Effector memory CD8-positive, alpha-beta T cell (primary cell): ENCODE results near the gene LCLAT1.
"Not testable (repeated sequence)": the region's sequence is repeated elsewhere in the genome, so short reads cannot be mapped to it uniquely, and the experiment has no call there.

Source experiments
- ATAC-seq: fragments of 150-1000 bp; cut with Tn5 transposase; replicated peaks from 2 replicates; pipeline ENCODE4 v1.10.0; 2021; ENCODE audit warnings: mild to moderate bottlenecking, moderate library complexity
- DNase-seq, 3 experiments: peaks; one replicate each; pipeline ENCODE4 v3.0.0; 2021
- H3K27ac Mint-ChIP-seq, 2 donors: one replicate each; pipeline ENCODE4 v1.8.0; 2022; ENCODE audit warnings: mild to moderate bottlenecking in 2 of 2, mixed read lengths in 2 of 2, moderate library complexity in 2 of 2
- H3K27me3 Mint-ChIP-seq, 2 donors: one replicate each; pipeline ENCODE4 v1.8.0; 2022; ENCODE audit warnings: mixed read lengths in 2 of 2
- H3K36me3 Mint-ChIP-seq: one replicate; pipeline ENCODE4 v1.8.0; 2022; ENCODE audit warnings: mild to moderate bottlenecking, moderate library complexity, mixed read lengths; ENCODE audit not compliant: insufficient read depth
- H3K4me1 Mint-ChIP-seq, 2 donors: one replicate each; pipeline ENCODE4 v1.8.0; 2022; ENCODE audit warnings: low read depth in 2 of 2, mixed read lengths in 2 of 2
- H3K4me3 Mint-ChIP-seq, 2 donors: one replicate each; pipeline ENCODE4 v1.8.0; 2022; ENCODE audit warnings: mild to moderate bottlenecking in 2 of 2, mixed read lengths in 2 of 2, moderate library complexity in 2 of 2
- H3K9me3 Mint-ChIP-seq, 2 donors: one replicate each; pipeline ENCODE4 v1.8.0; 2022; ENCODE audit warnings: mixed read lengths in 2 of 2

LCLAT1 gene

GRCh38 chr2:30512243-30512886, 65.3 kb downstream of the LCLAT1 start:
- Mint-ChIP-seq H3K4me3 (no peak overlapping the region), H3K27me3 (no peaks in the 10 kb centered on the region), H3K27ac (no peak overlapping the region), H3K36me3 (no peaks in the 10 kb centered on the region), H3K4me1 (peaks cover 16 to 56% of the 10 kb centered on the region in 2 donors), H3K9me3 (peaks cover 0 to 2% of the 10 kb centered on the region in 2 donors)
- no peak for ATAC-seq
- no peak for DNase-seq

GRCh38 chr2:30513649-30514048, 66.6 kb downstream of the LCLAT1 start:
- peaks cover 16 to 53% of the 10 kb centered on the region in 2 donors for H3K4me1 Mint-ChIP-seq
- ATAC-seq, H3K27me3 Mint-ChIP-seq, H3K36me3 Mint-ChIP-seq, H3K27ac Mint-ChIP-seq, DNase-seq, H3K9me3 Mint-ChIP-seq, H3K4me3 Mint-ChIP-seq: not testable (repeated sequence)

- H3K9me3 Mint-ChIP-seq: peaks cover 0 to 6% of the 10 kb centered on the region in 2 donors
- no peak overlapping the region for H3K27ac Mint-ChIP-seq
- no peak for ATAC-seq
- H3K4me1 Mint-ChIP-seq: peaks cover 13 to 46% of the 10 kb centered on the region in 2 donors
- H3K36me3 Mint-ChIP-seq: no peaks in the 10 kb centered on the region
- H3K27me3 Mint-ChIP-seq: no peaks in the 10 kb centered on the region
- no peak for DNase-seq
- no peak overlapping the region for H3K4me3 Mint-ChIP-seq
These were observed 67.2 kb downstream of the LCLAT1 start for GRCh38 chr2:30514134-30514847.

- DNase-seq: no peak
- Mint-ChIP-seq H3K4me1 (peaks cover 12 to 45% of the 10 kb centered on the region in 2 donors), H3K9me3 (peaks cover 3 to 7% of the 10 kb centered on the region in 2 donors), H3K27ac (no peak overlapping the region), H3K4me3 (no peak overlapping the region), H3K36me3 (no peaks in the 10 kb centered on the region), H3K27me3 (no peaks in the 10 kb centered on the region)
- no peak for ATAC-seq
These were observed 67.9 kb downstream of the LCLAT1 start for GRCh38 chr2:30514848-30515435.

- H3K27ac Mint-ChIP-seq: no peak overlapping the region
- H3K27me3 Mint-ChIP-seq: no peaks in the 10 kb centered on the region
- peaks cover 4 to 7% of the 10 kb centered on the region in 2 donors for H3K9me3 Mint-ChIP-seq
- peaks cover 10 to 32% of the 10 kb centered on the region in 2 donors for H3K4me1 Mint-ChIP-seq
- H3K4me3 Mint-ChIP-seq: no peak overlapping the region
- ATAC-seq (no peak), DNase-seq (no peak)
- H3K36me3 Mint-ChIP-seq: no peaks in the 10 kb centered on the region
These were observed 69.1 kb downstream of the LCLAT1 start for GRCh38 chr2:30516166-30516565.

GRCh38 chr2:30519796-30520195, 72.8 kb downstream of the LCLAT1 start:
- H3K36me3 Mint-ChIP-seq: no peaks in the 10 kb centered on the region
- H3K27me3 Mint-ChIP-seq: no peaks in the 10 kb centered on the region
- no peak overlapping the region for H3K4me3 Mint-ChIP-seq
- H3K27ac Mint-ChIP-seq: no peak overlapping the region
- no peak for DNase-seq
- ATAC-seq: no peak
- peaks cover 4 to 14% of the 10 kb centered on the region in 2 donors for H3K4me1 Mint-ChIP-seq
- H3K9me3 Mint-ChIP-seq: peaks cover 4 to 7% of the 10 kb centered on the region in 2 donors

- no peak for ATAC-seq
- no peak overlapping the region for H3K27ac Mint-ChIP-seq
- no peak for DNase-seq
- no peaks in the 10 kb centered on the region for H3K27me3 Mint-ChIP-seq
- H3K9me3 Mint-ChIP-seq: peaks cover 4 to 15% of the 10 kb centered on the region in 2 donors
- peaks cover 0 to 8% of the 10 kb centered on the region in 2 donors for H3K4me1 Mint-ChIP-seq
- no peak overlapping the region for H3K4me3 Mint-ChIP-seq
- H3K36me3 Mint-ChIP-seq: peaks cover 5% of the 10 kb centered on the region
These were observed 75.4 kb downstream of the LCLAT1 start for GRCh38 chr2:30522421-30522820.

- no peaks in the 10 kb centered on the region for H3K27me3 Mint-ChIP-seq
- ATAC-seq: no peak
- peaks cover 0 to 8% of the 10 kb centered on the region in 2 donors for H3K9me3 Mint-ChIP-seq
- no peak for DNase-seq
- no peaks in the 10 kb centered on the region for H3K4me1 Mint-ChIP-seq
- H3K36me3 Mint-ChIP-seq: peaks cover 5% of the 10 kb centered on the region
- no peak overlapping the region for H3K4me3 Mint-ChIP-seq
- peak overlapping the region in 1 of 2 donors; percentile 62 for H3K27ac Mint-ChIP-seq
These were observed 80.4 kb downstream of the LCLAT1 start for GRCh38 chr2:30527411-30527810.

- Mint-ChIP-seq H3K36me3 (peaks cover 5% of the 10 kb centered on the region), H3K27ac (peak overlapping the region in 1 of 2 donors; percentile 62), H3K27me3 (no peaks in the 10 kb centered on the region), H3K4me1 (no peaks in the 10 kb centered on the region), H3K4me3 (no peak overlapping the region), H3K9me3 (peaks cover 0 to 8% of the 10 kb centered on the region in 2 donors)
- ATAC-seq: no peak
- DNase-seq: no peak
These were observed 80.8 kb downstream of the LCLAT1 start for GRCh38 chr2:30527859-30528258.

- Mint-ChIP-seq H3K4me1 (no peaks in the 10 kb centered on the region), H3K36me3 (peaks cover 12% of the 10 kb centered on the region), H3K27ac (no peak overlapping the region), H3K27me3 (no peaks in the 10 kb centered on the region), H3K9me3 (peaks cover 0 to 8% of the 10 kb centered on the region in 2 donors), H3K4me3 (no peak overlapping the region)
- ATAC-seq: no peak
- no peak for DNase-seq
These were observed 83.3 kb downstream of the LCLAT1 start for GRCh38 chr2:30530346-30530745.

- no peak overlapping the region for H3K27ac Mint-ChIP-seq
- no peak for DNase-seq
- H3K36me3 Mint-ChIP-seq: peaks cover 3% of the 10 kb centered on the region
- no peak overlapping the region for H3K4me3 Mint-ChIP-seq
- peaks cover 5 to 9% of the 10 kb centered on the region in 2 donors for H3K4me1 Mint-ChIP-seq
- H3K27me3 Mint-ChIP-seq: no peaks in the 10 kb centered on the region
- ATAC-seq: no peak
- H3K9me3 Mint-ChIP-seq: no peaks in the 10 kb centered on the region
These were observed 94.6 kb downstream of the LCLAT1 start for GRCh38 chr2:30541680-30542079.

GRCh38 chr2:30545875-30546274, 98.8 kb downstream of the LCLAT1 start:
- no peak for ATAC-seq
- Mint-ChIP-seq H3K4me1 (peaks cover 5 to 16% of the 10 kb centered on the region in 2 donors), H3K9me3 (no peaks in the 10 kb centered on the region), H3K27me3 (no peaks in the 10 kb centered on the region), H3K36me3 (no peaks in the 10 kb centered on the region), H3K4me3 (no peak overlapping the region), H3K27ac (no peak overlapping the region)
- DNase-seq: no peak

GRCh38 chr2:30548386-30548785, 101.3 kb downstream of the LCLAT1 start:
- Mint-ChIP-seq H3K27ac (peak overlapping the region in 1 of 2 donors; percentile 66), H3K4me3 (no peak overlapping the region)
- no peak for ATAC-seq

GRCh38 chr2:30549096-30549495, 102.0 kb downstream of the LCLAT1 start:
- H3K4me3 Mint-ChIP-seq: no peak overlapping the region
- peaks cover 0 to 7% of the 10 kb centered on the region in 2 donors for H3K4me1 Mint-ChIP-seq
- H3K27ac Mint-ChIP-seq: no peak overlapping the region
- H3K36me3 Mint-ChIP-seq: no peaks in the 10 kb centered on the region
- H3K9me3 Mint-ChIP-seq: no peaks in the 10 kb centered on the region
- no peak for ATAC-seq
- DNase-seq: no peak
- no peaks in the 10 kb centered on the region for H3K27me3 Mint-ChIP-seq

More at GRCh38 chr2:30548386-30548785, 101.3 kb downstream of the LCLAT1 start:
- peaks cover 0 to 7% of the 10 kb centered on the region in 2 donors for H3K4me1 Mint-ChIP-seq
- no peaks in the 10 kb centered on the region for H3K9me3 Mint-ChIP-seq
- no peaks in the 10 kb centered on the region for H3K36me3 Mint-ChIP-seq
- H3K27me3 Mint-ChIP-seq: no peaks in the 10 kb centered on the region
- no peak for DNase-seq
